GM21717 (cell line): ENCODE measurements around the gene SEL1L.
A peak's percentile ranks its signal among the peaks of the same experiment; 100 is the strongest.
"Not testable (repeated sequence)": the region's sequence is repeated elsewhere in the genome, so short reads cannot be mapped to it uniquely, and the experiment has no call there.

Source experiments
- ATAC-seq: cut with Tn5 transposase; IDR thresholded peaks from one replicate; pipeline ENCODE4 v1.9.1; 2021; ENCODE audit warnings: mild to moderate bottlenecking, moderate library complexity; ENCODE audit not compliant: unreplicated experiment

SEL1L gene

DNA sequence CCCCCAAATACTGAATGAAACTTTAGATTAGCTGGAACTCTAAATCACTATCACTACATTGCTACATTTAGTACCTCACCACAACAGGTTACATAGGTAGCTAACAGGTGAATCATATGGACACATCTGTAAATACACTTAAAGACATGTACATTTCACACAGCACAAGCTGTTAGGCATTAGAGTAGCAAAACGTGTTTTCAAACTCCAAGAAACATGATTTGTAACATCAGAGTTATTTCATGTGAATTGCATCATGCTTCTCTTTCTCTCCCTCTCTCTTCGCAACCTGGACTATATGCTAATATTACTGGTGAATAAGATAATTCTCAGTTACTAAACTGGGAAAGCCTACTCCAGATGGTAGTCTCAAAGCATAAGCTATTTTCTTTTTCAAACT, 4.3 kb downstream of the SEL1L start:
- no peak for ATAC-seq

DNA sequence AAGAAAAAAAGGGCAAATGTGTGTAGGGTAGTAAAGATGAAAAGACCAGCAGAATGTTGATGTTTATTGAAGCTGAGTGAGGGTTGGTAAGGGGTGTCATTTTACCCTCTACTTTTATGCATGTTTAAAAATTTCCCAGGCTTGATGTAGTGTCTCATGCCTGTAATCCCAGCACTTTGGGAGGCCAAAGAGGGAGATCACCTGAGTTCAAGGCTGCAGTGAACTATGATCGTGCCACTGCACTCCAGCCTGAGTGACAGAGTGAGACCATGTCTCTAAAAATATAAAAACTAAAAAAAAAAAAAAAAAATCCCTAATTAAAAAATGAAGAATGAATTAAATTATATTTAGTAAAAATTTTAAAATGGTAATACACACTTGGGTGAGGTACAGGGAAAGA, 8.5 kb downstream of the SEL1L start:
- ATAC-seq: no peak

DNA sequence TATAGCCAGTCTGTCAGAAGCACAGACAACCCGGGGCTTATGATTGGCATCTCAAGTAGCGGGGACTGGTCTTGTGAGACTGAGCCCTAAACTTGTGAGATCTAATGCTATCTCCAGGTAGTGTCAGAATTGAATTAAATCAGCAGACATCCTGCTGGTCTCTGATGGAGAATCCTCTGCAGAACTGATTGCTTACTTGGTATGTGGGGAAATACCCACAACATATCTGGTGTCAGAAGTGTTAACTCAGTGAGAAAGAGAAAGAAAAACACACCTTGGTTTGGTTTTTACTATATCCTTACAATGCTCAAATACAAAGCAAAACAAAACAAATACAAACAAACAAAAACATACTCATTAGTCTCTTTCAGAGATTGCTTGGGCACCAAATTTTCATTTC, 10.0 kb downstream of the SEL1L start:
- peak; percentile 68 for ATAC-seq

DNA sequence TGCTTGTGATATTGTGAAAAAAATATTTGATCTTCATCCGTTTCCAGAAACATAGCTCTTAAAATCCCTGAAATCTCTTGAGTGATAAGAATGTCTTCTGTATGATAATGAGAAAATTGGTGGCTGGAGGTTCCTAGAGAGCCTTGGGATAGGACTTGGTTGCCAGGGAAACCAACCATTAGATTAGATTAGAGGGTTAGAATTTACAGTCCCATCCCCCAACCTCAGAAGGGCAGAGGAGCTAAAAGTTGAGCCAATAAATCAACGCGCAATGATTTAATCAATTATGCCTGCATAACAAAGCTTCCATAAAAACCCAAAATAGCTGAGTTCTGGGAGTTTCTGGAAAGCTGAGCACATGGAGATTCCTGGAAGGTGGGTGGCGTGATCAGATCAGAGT, 10.6 kb downstream of the SEL1L start:
- no peak for ATAC-seq

DNA sequence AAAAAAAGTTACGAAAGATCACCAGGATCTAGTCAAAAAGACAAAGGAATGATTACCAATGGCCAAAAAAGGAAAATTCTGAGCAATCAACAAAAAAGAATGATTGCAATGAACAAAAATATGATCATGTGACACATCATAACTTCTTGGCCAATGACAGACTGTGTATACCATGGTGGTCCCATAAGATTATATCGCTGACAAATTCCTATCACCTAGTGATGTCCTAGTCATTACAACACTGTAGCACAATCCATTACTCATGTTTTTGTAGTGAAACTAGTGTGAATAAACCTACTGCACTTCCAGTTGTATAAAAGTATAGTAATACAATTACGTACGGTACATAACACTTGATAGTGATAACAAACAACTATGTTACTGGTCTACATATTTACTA, 12.3 kb downstream of the SEL1L start:
- ATAC-seq: no peak

DNA sequence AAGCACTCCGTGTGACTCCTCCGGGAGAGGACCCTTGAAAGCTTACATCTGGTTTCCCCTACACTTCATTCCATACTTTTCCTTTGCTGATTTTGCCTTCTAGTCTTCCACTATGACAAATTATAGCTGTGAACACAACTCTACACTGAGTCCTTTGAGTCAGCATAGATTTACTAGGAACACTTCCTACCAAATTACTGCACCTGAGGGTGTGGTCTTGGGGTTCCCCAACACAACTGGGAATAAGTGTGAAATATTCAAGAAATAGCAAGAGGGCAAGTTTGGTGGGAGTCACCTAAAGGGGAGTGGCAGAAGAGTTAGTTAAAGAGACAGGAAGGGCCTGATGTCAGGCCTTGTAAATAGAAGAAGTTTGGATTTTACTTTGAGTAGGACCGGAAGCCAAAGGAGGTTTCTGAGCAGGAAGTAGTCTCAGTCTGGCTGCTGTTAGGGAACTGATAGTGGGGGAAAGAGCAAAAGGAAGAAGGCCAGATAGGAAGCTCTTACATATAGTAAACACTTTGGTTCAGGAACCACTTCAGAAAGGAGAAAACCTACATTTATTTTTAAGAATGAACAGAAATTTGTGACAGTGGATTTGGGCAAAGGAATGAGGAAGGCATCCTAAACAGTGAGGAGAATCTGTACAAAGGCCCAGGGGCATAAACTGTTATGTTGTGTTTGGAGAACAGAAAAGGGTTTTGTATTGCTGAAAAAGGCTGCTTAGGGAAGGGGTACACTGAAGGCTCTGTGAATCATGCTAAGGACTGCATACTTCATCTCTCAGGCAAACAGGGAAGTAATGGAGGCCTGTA, 14.2 kb downstream of the SEL1L start:
- ATAC-seq: peak; percentile 81

DNA sequence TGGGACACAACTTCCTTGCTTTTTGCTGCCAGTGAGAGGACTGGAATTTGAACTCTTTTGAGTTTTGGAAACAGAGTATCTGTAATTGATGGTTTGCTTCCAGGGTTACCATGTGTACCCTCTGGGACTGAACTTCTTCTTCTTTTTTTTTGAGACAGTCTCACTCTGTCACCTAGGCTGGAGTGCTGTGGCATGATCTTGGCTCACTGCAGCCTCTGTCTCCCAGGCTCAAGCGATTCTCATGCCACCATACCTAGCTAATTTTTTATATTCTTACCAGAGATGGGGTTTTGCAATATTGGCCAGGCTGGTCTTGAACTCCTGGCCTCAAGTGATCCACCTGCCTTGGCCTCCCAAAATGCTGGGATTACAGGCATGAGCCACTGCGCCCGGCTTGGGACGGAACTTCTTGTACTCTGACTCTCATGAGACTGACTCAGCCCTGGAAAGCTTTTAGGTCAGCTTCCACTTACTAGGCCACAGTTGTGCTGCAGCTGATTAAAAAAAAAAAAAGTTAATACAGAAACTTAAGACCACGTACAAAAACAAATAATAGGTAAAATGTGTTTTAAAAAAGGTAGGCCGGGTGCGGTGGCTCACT, 15.8 kb downstream of the SEL1L start:
- no peak for ATAC-seq

DNA sequence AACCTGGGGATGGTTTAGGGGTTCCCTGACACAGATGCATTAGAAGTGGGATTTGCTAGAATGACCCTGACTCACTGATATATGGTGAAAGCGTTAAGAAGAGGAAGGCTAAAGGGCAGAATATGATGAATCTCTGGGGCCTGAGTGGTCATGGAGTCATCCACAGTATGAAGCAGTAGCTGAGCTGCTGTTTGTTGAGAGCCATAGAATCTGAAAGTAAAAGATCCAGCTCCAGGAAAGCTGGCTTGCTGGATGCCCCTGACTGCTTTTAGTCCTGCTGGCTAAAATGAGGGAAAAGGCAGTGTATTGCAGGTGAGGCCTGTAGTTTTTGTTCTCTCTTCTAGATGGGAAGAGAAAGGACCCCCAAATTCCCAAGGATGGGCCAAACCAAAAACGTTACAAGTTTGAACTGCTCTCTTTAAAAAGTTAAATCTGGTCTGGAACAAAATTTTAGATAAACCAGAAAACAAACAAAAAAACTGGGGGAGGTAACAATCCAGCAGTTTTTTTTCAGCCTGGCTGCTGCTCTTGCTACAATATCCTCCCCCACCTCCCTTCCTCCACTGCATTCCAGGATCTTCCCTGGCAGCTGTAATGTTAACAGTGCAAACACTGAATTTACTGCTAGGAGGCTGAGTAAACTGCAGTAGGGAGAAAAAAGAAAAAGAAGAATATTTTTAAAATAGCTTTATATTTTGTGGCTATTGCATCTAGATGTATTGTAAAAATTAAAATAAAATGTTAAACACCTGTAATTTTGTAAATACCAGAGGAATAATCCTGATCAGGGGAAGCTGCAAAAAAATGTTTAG, 16.5 kb downstream of the SEL1L start:
- no peak for ATAC-seq

DNA sequence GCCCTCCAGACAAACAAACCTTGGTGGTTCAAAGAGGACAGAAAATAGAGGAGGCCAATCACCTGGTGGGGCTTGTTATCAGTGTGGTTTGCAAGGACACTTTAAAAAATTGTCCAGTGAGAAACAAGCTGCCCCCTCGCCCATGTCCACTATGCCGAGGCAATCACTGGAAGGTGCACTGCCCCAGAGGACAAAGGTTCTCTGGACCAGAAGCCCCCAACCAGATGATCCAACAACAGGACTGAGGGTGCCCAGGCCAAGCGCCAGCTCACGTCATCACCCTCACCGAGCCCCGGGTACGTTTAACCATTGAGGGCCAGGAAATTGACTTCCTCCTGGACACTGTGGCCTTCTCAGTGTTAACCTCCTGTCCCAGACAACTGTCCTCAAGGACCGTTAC, 17.7 kb downstream of the SEL1L start:
- ATAC-seq: not testable (repeated sequence)

DNA sequence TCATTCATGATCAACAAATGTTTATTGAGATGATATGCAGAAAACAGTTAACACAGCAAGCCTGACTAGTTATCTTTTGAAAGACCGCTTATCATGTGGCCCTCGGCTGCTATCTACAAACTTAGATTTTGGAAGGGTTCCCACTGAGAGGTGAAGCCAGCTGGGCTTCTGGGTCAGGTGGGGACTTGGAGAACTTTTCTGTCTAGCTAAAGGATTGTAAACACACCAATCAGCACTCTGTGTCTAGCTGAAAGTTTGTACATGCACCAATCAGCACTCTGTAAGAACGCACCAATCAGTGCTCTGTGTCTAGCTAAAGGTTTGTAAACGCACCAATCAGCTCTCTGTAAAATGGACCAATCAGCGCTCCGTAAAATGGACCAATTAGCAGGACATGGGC, 20.8 kb downstream of the SEL1L start:
- not testable (repeated sequence) for ATAC-seq

DNA sequence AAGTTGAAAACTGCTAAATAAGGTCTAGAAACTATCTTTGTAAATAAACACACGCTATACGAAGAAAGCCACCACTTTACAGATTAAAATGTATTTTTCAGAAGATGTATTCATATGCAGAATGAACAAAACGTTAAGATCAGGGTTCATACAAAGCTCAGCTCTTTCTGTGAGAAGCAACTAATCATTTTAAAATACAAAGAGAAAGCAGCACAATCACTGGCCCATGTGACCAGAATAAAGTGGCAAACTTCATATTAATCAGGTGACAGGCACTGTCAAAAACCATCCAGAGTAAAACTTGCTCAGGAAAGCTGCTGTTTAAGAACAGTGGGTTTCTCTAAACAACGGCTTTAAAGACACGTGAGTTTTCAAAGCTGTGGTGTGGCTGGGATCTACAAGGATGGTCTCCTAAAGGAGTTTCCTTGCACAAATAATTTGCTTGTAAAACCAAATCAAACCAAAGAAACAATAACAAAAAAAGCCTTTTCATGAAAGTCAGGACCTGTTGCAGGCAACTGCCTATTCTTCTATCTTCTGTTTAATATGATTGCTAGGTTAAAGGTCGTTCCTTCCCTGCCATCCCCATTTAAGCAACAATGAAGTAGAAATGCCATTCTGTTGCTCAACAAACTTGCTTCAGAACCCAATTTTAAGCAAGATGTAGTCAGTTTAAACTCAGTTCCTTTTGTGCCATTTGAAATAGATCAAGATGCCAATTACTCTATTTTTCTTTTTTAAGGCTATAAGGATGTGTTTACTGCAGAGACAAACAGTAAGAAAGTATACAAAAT, 22.3 kb downstream of the SEL1L start:
- no peak for ATAC-seq

DNA sequence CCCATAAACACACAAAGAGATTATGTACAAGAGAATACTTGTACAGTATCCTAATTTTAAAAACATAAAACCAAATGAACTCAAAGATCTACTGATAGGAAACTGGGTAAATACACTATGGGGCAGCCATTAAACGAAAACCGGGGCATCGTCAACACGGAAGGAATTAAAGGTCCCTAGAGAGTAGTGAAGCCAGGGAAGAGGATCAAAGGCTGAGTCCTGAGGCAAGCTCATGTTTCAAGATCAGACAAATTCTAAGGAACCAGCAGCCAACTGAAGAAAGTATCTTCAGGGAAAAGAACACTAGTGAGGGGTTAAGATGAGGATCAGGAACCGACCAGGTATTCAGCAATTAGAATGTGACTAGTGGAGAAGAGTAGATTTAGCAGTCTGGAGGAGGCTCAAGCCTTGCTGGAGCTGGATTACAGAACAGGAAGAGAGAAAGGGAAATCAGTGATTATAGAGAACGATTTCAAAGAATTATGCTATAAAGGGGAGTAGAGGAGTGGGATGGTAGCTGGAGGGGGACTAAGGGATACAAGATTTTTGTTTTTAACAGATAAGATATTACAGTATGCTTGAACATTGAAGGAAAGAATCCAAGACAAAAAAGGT, 23.7 kb downstream of the SEL1L start:
- ATAC-seq: no peak

DNA sequence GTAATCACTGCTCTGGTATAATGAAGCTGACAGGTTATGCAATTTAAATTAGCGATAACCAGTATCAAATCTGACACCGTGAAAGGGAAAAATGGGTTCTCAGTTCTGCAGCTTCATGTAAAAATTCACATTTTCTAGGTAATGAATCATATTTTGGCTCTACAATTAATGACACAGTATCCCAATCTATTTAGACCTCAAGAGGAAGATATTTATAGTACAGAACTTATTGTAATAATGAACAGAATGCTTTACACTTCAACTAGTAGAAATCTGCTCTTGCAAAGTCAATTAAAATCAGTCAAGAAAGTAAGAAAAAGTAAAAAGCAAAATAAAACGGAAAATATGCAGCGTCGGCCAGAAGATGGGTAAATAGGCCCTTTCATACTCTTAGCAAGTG, 24.3 kb downstream of the SEL1L start:
- ATAC-seq: no peak

DNA sequence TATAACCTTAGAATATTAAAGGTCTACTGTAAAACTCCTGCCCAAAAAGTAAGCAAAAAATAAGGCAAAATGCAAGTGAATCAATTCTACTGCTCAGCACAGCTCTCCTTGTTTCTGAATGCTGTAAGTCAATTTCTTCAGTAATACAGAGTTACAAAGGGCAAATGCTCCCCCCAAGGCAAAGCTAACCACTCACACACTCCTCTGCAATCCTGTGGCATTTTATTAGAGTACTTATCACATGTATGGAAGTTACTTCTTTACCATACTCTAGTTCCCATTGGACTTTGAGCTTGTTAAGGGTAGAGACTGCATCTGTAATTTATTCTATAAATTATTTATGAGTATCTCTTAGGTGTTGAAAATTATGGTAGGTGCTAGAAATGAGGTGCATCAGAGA, 27.2 kb downstream of the SEL1L start:
- ATAC-seq: no peak

DNA sequence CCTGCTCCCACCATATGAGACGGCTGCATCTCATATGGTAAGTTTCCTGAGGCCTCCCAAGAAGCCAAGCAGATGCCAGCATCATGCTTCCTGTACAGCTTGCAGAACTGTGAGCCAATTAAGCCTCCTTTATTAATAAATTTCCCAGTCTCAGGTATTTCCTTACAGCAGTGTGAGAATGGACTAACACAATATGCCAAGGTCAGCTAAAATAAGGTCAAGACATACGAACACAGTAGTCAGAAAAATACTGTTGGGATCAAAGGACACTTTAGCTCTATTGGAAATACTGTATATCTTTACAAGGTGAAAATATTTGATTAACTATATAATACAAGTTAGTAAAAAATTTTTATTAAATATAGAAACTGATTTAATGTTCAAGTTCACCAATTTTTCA, 28.8 kb downstream of the SEL1L start:
- no peak for ATAC-seq

DNA sequence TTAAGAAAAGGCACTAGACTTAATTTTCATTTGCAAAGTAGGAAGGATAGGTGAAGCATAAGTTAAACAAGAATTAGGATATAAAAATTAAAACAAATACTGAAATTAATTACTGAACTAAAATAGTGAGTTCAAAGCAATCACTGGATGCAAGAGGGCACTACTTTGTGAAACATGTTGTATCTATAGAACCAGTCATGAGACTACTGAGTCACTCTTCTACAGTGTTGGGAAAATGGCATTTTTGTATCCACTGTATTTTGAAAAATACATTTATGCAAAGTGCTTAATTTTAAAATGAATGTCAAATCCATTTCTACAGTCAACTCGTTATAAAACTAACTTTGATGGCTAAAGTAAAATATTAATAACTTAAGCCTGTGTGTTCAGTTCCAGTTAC, 47.9 kb downstream of the SEL1L start:
- no peak for ATAC-seq

DNA sequence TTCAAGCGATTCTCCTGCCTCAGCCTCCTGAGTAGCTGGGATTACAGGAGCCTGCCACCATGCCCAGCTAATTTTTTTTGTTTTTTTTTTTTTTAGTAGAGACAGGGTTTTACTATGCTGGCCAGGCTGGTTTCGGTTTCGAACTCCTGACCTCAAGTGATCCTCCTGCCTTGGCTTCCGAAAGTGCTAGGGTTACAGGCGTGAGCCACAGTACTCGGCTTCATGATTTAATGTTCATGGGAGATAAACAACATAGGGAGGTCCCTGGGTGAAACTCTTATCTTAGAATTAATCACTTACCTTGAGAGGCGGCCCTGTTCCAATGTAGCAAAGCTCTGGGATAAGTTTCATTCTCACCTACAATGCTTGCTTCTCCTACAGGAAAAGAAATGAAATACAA, 48.3 kb downstream of the SEL1L start:
- peak; percentile 81 for ATAC-seq

DNA sequence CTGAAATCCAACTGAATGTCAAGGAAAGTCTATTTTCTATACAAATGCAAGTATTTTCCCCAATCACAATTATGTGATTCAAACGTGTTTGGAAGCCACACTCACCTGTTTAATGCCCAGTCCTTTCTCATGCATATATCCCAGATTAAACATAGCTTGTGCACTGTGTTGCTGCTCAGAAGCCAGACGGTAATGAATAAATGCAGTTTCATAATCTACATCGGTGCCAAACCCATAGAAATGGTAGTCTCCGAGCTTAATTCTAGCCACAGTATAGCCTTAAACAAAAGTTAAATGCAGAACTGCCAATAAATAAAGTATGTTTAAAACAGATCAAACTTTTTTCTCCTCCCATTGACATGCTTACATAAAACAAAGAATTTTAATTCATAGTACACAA, 49.5 kb downstream of the SEL1L start:
- ATAC-seq: no peak

DNA sequence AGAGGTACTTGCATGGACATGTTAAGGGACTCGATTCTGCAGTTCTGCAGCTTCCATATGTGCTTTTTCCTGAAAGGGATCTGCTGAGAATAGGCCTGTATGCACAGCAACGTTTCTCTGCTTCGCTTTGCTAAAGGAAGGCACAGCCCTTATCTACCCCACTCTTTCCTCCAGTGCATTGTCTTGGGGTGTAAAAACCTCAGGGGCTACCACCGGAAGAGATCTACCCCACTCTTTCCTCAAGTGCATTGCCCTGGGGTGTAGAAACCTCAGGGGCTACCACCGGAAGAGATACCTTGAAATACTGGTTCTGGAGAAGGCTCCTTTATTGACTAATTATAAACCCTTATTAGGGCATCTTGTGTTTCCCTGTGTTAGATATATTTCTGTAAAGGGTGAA, 52.9 kb downstream of the SEL1L start:
- no peak for ATAC-seq

DNA sequence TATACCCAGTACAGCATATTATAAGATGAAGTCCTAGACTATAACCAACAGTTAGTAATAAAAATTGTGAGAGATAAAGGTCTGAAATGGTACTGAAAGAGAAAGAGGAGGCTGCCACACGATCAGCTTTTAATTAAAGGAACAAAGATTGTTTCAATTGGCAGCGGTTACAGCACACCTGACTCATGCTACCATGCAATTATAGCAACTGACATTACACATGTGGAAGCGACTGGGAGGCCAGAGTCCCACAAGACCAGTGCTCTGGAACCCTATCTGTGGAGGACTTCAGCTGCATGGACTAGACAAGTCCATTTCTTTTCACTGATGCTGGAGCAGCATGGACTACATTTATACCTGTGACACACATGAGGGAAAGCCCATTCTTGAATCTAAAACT, 55.2 kb downstream of the SEL1L start:
- no peak for ATAC-seq

DNA sequence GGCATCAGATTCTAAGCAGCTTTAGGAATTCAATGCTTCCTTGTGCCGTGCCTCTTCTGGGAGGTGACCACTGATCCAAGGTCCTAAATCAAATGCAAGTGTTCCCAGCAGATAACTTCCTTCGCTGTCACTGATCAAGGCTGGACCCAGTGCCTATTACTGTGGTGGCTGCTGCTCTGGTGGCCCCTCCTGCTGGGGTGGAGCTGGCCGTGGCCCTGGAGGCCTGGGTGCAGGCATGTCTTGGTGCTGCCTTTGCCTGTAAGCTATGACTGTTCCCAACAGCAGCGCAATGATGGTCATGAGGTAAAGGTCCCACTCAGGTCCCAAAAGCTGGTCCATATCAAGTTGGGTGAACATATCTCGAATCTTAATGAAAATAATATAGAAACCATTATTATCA, 56.8 kb downstream of the SEL1L start:
- no peak for ATAC-seq
